Measurements from ENCODE around the gene RPS15. TPM values are rescaled to one million over a fixed set of nuclear protein-coding genes. Genes with fewer than 3 reads are reported as not detected.

RPS15 gene
- total RNA-seq, 6 donors from 2014 or later: 825 to 2,012 (median 1,317) TPM

GRCh38 chr19:1452802-1453524 lies 14.8 kb downstream of the RPS15 start:
- DNase-seq: peak in 1 of 2 donors; percentile 64
- WGBS, 2 donors: 52 to 55% methylated on average over 8 to 9 of the region's 30 CpGs
- no peaks in the 10 kb centered on the region for H3K9me3 ChIP-seq
- H3K4me3 ChIP-seq: no peak overlapping the region
- H3K27me3 ChIP-seq: peaks cover 6 to 82% (median 54%) of the 10 kb centered on the region in 4 donors
- no peak overlapping the region for H3K27ac ChIP-seq
- TF ChIP-seq POLR2A (IDR thresholded peaks at IDR 0.05) (no peak), POLR2AphosphoS5 (IDR thresholded peaks at IDR 0.05) (no peak), EP300 (IDR thresholded peaks at IDR 0.05) (no peak), CTCF (IDR thresholded peaks at IDR 0.05) (no peak)
- peaks cover 8 to 40% (median 21%) of the 10 kb centered on the region in 4 donors for H3K4me1 ChIP-seq
- ATAC-seq (ENCODE audit: low FRiP score in 2 of 2): no peak
- no peaks in the 10 kb centered on the region for H3K36me3 ChIP-seq

GRCh38 chr19:1453525-1454364 lies 15.5 kb downstream of the RPS15 start:
- H3K27me3 ChIP-seq: peaks cover 6 to 81% (median 53%) of the 10 kb centered on the region in 4 donors
- H3K4me1 ChIP-seq: peaks cover 8 to 40% (median 21%) of the 10 kb centered on the region in 4 donors
- no peak for TF ChIP-seq POLR2AphosphoS5 (IDR thresholded peaks at IDR 0.05)
- WGBS, 2 donors: 12 to 14% methylated on average over 5 to 19 of the region's 33 CpGs
- H3K27ac ChIP-seq: no peak overlapping the region
- H3K9me3 ChIP-seq: no peaks in the 10 kb centered on the region
- H3K36me3 ChIP-seq: no peaks in the 10 kb centered on the region
- H3K4me3 ChIP-seq: no peak overlapping the region
- ATAC-seq (ENCODE audit: low FRiP score in 2 of 2) (no peak), DNase-seq (peak in 1 of 2 donors; percentile 78)

- no peak overlapping the region for H3K27ac ChIP-seq
- no peaks in the 10 kb centered on the region for H3K9me3 ChIP-seq
- H3K36me3 ChIP-seq: no peaks in the 10 kb centered on the region
- peaks cover 8 to 35% (median 21%) of the 10 kb centered on the region in 4 donors for H3K4me1 ChIP-seq
- H3K27me3 ChIP-seq: peaks cover 6 to 68% (median 44%) of the 10 kb centered on the region in 4 donors
- 3 to 9% methylated on average over 9 to 22 of the region's 22 CpGs for WGBS, 2 donors
- no peak for DNase-seq
- no peak overlapping the region for H3K4me3 ChIP-seq
- TF ChIP-seq EP300 (IDR thresholded peaks at IDR 0.05) (no peak), POLR2A (IDR thresholded peaks at IDR 0.05) (no peak)
- no peak for ATAC-seq (ENCODE audit: low FRiP score in 2 of 2)
Measured at GRCh38 chr19:1455002-1455335, 16.8 kb downstream of the RPS15 start.

- TF ChIP-seq POLR2AphosphoS5 (IDR thresholded peaks at IDR 0.05) (no peak), POLR2A (IDR thresholded peaks at IDR 0.05) (no peak)
- Histone ChIP-seq H3K27ac (no peak overlapping the region), H3K4me1 (peaks cover 8 to 32% (median 21%) of the 10 kb centered on the region in 4 donors), H3K27me3 (peaks cover 4 to 63% (median 39%) of the 10 kb centered on the region in 4 donors), H3K9me3 (no peaks in the 10 kb centered on the region), H3K4me3 (no peak overlapping the region), H3K36me3 (peaks cover 0 to 5% (median 2%) of the 10 kb centered on the region in 4 donors)
- WGBS, 2 donors: 7% methylated on average over 23 to 29 of the region's 42 CpGs
- ATAC-seq (ENCODE audit: low FRiP score in 2 of 2) (peak; percentile 30 to 52), DNase-seq (peak; percentile 37 to 88)
Measured at GRCh38 chr19:1455336-1456120, 17.3 kb downstream of the RPS15 start.

- Histone ChIP-seq H3K27me3 (peaks cover 3 to 55% (median 34%) of the 10 kb centered on the region in 4 donors), H3K36me3 (peaks cover 0 to 11% (median 4%) of the 10 kb centered on the region in 4 donors), H3K27ac (no peak overlapping the region), H3K9me3 (no peaks in the 10 kb centered on the region), H3K4me1 (peaks cover 8 to 32% (median 21%) of the 10 kb centered on the region in 4 donors), H3K4me3 (no peak overlapping the region)
- DNase-seq (peak in 1 of 2 donors; percentile 55), ATAC-seq (ENCODE audit: low FRiP score in 2 of 2) (no peak)
- WGBS, 2 donors: 34% methylated on average over 25 of the region's 43 CpGs; no CpG with 5 or more reads in 1 of the 2 donors
- no peak for TF ChIP-seq EP300 (IDR thresholded peaks at IDR 0.05)
- no peak for TF ChIP-seq CTCF (IDR thresholded peaks at IDR 0.05)
Measured at GRCh38 chr19:1456121-1456900, 18.1 kb downstream of the RPS15 start.

Data from upper lobe of left lung (tissue), 6 donors.